GM19193 (cell line): ENCODE results near the gene SIGLEC15.

ENCODE experiments used
- POLR2A ChIP-seq: IDR thresholded peaks from 4 replicates; pipeline ENCODE4 v1.6.1; 2011; ENCODE audit not compliant: insufficient read depth, insufficient read length; ENCODE audit errors: extremely low read depth

Gene SIGLEC15

DNA sequence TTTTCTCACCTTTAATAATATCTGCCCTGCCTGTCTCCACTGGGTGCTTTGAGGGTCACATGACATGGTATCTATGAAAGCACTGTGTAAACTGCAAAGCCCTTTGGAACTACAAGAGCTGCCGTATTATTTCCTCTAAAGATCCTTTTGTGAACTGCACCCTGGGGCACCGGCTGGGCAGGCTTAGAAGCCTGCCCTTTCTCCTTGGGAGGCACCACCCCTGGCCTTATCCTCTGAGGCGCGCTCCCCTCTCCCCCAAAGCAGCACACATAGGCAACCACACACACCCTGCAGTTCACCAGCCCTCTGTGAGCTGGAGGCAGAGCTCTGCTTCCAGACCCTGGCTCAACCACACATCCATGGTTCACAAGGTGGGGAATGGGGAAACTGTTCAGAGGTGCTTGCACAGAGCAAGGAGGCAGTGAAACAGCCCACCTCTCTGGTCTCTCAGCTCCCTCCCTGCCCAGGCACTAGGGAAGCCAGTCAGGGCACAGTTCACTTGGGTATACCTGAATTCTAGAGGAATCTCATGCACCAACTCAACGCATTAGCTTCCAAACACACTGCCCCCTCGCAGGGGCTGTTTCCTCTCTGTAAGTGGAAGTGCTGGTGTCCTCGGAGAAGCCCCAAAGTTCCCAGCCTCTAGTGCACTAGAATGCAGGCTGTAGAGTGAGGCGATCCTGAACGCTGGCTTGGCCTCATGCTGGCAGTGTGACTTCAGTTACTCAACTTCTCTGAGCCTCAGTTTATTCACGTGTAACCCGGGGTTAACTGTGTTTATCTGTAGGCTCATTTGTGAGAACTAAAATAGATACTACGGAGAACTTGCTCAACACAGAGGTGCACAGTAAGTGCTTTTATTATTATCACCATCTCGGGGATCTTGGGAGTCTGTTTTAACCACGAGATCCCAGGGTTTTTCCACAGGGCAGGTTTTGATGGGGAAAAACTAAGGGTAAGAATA, 11.0 kb downstream of the SIGLEC15 start:
- TF ChIP-seq POLR2A, result no peak

DNA sequence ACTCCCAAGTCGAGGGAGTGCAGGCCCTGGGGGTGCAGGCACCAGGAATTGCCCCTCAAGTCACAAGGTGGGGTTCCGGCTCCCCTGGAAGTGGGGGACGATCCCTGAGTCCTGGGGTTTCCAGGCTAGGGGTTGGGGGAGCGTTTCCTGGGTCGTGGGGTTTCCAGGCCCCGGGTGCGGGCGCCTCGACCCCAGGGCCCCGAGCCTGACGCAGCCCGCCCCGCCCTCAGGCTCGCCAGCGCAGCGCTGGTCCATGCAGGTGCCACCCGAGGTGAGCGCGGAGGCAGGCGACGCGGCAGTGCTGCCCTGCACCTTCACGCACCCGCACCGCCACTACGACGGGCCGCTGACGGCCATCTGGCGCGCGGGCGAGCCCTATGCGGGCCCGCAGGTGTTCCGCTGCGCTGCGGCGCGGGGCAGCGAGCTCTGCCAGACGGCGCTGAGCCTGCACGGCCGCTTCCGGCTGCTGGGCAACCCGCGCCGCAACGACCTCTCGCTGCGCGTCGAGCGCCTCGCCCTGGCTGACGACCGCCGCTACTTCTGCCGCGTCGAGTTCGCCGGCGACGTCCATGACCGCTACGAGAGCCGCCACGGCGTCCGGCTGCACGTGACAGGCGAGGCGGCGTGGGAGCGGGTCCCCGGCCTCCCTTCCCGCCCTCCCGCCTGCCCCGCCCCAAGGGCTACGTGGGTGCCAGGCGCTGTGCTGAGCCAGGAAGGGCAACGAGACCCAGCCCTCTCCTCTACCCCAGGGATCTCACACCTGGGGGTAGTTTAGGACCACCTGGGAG, 12.0 kb downstream of the SIGLEC15 start:
- TF ChIP-seq POLR2A, result no peak

DNA sequence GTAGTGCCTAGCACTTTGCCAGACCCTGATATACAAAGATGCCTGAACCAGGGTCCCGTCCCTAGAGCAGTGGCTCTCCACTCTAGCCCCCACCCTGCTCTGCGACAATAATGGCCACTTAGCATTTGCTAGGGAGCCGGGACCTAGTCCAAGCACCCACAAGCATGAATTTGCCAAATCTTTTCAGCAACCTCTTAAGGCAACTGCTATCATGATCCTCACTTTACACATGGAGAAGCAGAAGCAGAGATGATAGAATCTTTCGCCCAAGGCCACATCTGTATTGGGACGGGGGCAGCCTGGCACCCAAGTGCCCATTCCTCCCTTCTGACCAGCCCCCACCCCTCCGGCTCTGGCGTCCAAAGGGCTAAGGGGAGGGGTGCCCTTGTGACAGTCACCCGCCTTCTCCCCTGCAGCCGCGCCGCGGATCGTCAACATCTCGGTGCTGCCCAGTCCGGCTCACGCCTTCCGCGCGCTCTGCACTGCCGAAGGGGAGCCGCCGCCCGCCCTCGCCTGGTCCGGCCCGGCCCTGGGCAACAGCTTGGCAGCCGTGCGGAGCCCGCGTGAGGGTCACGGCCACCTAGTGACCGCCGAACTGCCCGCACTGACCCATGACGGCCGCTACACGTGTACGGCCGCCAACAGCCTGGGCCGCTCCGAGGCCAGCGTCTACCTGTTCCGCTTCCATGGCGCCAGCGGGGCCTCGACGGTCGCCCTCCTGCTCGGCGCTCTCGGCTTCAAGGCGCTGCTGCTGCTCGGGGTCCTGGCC, 13.0 kb downstream of the SIGLEC15 start:
- no peak for TF ChIP-seq POLR2A

DNA sequence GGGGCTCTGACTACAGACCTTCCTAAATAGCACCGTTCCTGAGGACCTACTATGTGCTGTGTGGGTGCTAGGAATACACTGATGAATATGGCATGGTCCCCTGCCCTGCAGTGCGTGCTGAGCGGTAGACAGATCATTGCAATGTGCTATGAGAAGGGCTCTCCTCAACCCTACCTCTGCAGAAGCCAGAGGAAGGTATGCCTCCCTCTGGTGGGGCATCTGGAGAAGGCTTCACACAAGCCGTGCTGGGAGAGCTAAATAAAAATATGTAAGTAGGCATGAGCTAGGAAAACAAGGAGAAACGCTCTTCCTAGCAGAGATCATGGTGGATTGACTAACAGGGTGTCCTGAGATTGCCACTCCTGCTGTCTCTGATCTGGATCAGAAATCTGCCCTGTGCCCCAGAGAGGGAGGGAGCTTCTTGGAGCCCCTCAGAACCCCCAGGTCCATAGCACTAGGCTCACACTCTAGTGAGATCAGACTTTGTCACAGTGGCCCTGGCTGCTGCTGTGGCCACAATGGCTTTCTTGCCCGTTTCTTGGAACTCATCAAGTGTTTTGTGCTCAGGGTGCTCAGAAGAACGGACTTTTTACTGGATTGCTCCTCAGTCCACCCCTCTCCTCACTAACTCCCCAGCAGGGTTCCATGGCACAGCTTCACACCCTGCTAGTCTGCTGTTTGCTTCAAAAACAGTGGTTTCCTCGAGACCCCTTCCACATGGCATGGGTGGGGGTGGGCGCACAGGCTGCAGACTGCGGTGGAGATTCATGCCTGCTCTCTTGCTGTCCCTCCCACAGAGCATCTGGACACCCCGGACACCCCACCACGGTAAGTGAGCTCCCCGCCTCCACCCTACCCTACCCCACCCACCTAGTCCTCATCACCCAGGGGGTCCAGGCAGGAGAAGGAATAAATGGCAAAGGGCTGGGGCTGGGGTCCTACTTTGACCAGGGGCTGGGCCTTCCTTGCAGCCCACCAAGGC, 14.2 kb downstream of the SIGLEC15 start:
- TF ChIP-seq POLR2A, result no peak

DNA sequence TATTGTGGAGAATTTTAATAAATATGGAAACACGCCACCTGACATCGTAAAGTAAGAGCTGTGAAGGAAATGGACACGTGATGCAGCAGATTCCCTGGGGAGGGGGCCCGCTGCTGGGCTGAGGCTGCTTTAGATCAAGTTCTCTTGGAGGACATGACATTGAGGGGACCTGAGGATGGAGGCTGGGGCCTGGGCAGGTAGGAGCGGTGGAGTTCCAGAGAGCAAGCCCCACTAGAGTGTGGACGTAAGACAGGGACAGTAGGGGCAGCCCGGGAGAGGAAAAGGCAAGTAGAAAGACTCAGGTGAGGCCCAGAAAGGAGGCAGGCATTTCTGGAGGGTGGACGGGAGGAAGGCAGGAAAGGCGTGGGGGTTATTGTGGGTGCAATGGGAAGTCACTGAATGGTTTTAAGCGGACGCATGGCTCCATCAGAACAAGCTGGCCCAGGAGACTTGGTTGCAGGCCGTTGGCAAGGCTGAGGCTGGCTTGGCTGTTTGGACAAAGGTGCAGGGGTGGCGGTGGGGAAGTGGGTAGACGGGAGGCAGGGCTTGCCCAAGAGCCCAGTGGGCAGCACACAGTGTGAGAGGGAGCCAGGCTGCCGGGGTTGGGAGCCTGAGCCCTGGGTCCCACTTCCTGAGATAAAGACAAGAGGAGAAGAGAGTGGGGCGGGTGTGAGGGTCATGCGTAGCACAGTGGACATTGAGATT, 15.7 kb downstream of the SIGLEC15 start:
- TF ChIP-seq POLR2A, result no peak

DNA sequence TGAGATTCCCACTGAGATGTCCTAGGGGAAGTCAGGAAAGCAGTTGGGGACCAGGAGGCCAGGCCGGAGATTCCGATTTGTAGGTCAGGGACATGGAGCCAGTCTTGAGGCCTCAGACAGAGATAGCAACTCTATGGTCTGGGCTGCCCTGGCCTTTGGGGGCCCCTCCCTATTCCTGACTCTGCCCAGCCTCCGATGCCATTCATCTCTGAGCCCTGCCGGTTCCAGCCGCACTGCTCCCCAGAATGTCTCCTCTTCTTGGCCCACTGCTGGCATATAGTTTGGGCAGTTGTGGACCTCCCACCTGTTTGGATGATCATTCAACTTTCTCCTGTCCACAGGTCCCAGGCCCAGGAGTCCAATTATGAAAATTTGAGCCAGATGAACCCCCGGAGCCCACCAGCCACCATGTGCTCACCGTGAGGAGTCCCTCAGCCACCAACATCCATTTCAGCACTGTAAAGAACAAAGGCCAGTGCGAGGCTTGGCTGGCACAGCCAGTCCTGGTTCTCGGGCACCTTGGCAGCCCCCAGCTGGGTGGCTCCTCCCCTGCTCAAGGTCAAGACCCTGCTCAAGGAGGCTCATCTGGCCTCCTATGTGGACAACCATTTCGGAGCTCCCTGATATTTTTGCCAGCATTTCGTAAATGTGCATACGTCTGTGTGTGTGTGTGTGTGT, 16.4 kb downstream of the SIGLEC15 start:
- TF ChIP-seq POLR2A, result no peak

DNA sequence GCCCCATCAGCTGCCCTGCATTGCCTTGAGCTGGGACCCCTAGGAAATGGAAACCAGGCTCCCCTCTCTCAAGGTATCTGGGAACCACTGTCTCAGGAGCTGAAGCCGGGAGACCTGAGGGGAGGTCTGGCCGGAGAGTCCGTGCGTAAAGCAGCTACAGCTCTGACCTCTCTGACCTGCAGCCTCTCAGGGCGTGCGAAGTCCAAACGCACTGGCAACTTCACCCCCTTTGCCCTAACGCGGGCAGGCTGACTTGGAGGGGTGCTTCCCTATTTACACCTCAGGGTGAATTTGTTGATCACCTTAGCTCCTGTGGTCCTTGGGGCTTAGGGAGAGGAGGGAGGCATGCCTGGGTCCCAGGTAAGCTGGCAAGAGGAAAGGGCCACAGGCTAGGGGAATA, 17.5 kb downstream of the SIGLEC15 start:
- no peak for TF ChIP-seq POLR2A

DNA sequence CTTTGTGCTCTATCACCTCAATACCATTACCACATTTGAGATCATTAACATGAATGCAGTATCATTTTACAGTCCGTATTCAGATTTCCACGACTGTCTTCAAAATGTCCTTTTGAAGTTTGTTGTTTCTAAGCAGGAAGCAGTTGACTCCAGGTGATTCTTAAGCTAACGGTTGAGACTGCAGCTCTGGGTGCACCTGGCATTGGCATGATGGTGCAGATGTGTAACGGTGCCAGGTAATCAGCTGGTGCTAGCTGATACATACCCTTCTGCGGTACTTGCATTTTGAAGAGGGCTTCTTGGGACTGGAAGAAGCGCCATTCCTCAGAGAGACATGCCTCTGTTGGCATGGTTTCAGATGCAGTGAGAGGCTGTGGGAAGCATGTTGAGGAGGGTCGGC, 19.5 kb downstream of the SIGLEC15 start:
- TF ChIP-seq POLR2A, result no peak

DNA sequence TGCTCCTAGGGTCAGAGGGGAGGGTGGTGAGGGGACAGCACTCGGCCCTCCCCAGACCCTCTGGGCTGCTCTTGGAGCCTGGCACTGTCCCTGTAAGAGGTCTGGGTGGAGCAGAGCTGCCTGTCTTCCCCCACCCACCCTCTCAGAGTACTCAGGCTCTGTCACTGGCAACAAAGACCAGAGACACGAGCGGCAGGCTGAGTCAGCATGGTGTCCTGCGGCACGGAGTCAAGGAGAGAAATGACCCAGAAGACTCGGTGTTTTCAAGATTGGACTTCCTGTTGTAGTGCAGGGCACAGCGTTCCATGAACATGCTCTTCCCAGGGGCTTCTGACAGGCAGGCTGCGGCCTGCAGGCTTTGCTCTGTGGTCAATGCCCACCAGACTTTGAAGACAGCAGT, 19.9 kb downstream of the SIGLEC15 start:
- TF ChIP-seq POLR2A, result no peak

DNA sequence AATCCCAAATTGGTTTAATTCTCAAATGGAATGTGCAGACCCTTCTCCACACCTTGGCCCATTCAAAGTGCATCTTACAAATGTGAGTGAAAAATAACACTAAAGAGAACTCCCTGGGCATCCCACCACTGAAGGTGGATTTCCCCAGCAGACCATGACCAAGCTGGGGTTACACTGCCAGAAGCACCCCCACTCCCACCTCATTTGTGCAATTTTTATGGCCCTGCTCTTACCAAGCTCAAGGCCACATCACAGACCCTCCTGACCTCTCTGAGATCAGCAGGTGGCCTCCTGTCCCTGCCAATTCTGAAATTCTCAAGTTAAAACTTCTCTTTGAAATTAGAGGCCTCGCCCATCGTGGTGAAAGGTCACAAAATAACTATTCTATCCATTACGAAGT, 21.6 kb downstream of the SIGLEC15 start:
- no peak for TF ChIP-seq POLR2A

DNA sequence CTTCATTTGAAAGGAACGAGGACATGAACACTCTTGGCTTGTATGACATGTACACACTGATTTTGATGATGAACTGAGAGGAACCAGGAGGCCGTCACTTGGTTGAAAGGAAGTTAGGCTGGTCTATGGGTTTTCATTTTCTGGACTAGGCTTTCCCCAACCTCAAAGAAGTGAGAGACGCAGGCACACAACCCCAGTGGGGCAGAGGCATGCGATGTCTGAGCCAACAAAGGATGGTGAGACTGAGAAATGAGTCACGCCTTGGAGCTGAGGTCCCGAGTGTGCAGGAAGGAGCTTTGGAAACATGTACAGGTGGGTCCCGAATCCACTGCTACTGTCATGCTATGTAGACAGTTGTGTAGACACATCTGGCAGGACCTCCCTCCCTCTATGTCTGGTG, 24.1 kb downstream of the SIGLEC15 start:
- no peak for TF ChIP-seq POLR2A

DNA sequence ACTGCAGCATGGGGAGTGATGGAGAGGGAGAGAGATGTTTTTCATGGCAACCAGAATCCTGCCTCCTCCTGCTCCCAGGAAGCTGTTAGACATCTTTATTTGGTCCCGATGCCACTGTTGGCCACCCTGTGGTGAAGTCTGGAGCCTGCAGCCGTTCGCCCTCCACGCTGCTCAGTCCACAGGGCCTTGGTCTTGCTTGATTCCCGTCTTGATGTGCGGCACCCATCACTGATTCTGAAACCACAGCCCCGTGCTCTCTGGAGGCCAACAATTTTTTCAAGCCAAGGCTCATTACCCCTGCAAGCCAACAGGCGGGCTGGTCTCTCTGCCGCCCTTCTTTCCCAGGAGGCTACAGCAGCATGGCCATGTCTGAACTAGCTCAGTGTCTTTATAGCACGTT, 24.5 kb downstream of the SIGLEC15 start:
- no peak for TF ChIP-seq POLR2A
